GM12873 (cell line): ENCODE results near the gene NDUFB10.
A peak's percentile ranks its signal among the peaks of the same experiment; 100 is the strongest.

Experiments
- CTCF ChIP-seq: IDR thresholded peaks from 2 replicates; pipeline ENCODE4 v1.5.1; 2012; ENCODE audit warnings: low read depth, mild to moderate bottlenecking, moderate library complexity, low read length, control low read depth; ENCODE audit not compliant: insufficient read depth; ENCODE audit errors: missing control alignments

The NDUFB10 gene

GRCh38 chr16:1999866-2000514, 40.7 kb downstream of the NDUFB10 start:
- no peak for TF ChIP-seq CTCF

- no peak for TF ChIP-seq CTCF
Observed at GRCh38 chr16:2001035-2001434, 41.7 kb downstream of the NDUFB10 start.

GRCh38 chr16:2001456-2002355, 42.4 kb downstream of the NDUFB10 start:
- TF ChIP-seq CTCF = no peak

- TF ChIP-seq CTCF = no peak
Observed at GRCh38 chr16:2002406-2003230, 43.3 kb downstream of the NDUFB10 start.

GRCh38 chr16:2003231-2003826, 44.0 kb downstream of the NDUFB10 start:
- TF ChIP-seq CTCF = no peak

GRCh38 chr16:2003827-2004641, 44.7 kb downstream of the NDUFB10 start:
- peak; percentile 96 for TF ChIP-seq CTCF
